Liver (tissue), 9 donors: ENCODE measurements around the gene CCR7. TPM values are rescaled to one million over a fixed set of nuclear protein-coding genes. Genes with fewer than 3 reads are reported as not detected.

Experiments used
- DNase-seq: peaks from one replicate; pipeline ENCODE4 v3.0.0-alpha.2; 2017; ENCODE audit warnings: low spot score
- H3K27ac ChIP-seq, 2 donors: one replicate each; pipeline ENCODE4 v1.7.0; 2013; ENCODE audit warnings: inconsistent platforms in 2 of 2, low read length in 2 of 2, control low read depth in 1 of 2, low read depth in 1 of 2, mild to moderate bottlenecking in 1 of 2
- H3K27me3 ChIP-seq, 4 donors: one replicate each; pipeline versions ENCODE4 v1.6.1 to v1.7.0; 2013; ENCODE audit warnings: low read length in 3 of 4, inconsistent platforms in 1 of 4, mild to moderate bottlenecking in 1 of 4, moderate library complexity in 1 of 4; ENCODE audit not compliant: control insufficient read depth in 4 of 4, insufficient read depth in 4 of 4
- H3K36me3 ChIP-seq, 4 donors: one replicate each; pipeline versions ENCODE4 v1.6.1 to v1.7.0; 2013; ENCODE audit warnings: low read length in 3 of 4, mild to moderate bottlenecking in 3 of 4, low read depth in 1 of 4, moderate library complexity in 1 of 4; ENCODE audit not compliant: control insufficient read depth in 4 of 4, insufficient read depth in 3 of 4
- H3K4me1 ChIP-seq, 4 donors: one replicate each; pipeline versions ENCODE4 v1.6.1 to v1.7.0; 2013; ENCODE audit warnings: low read length in 3 of 4, mild to moderate bottlenecking in 3 of 4, moderate library complexity in 1 of 4; ENCODE audit not compliant: control insufficient read depth in 4 of 4, insufficient read depth in 4 of 4
- H3K4me3 ChIP-seq, 3 donors: one replicate each; pipeline versions ENCODE4 v1.6.1 to v1.7.0; 2013; ENCODE audit warnings: low read length in 3 of 3, control low read depth in 1 of 3, low read depth in 1 of 3, mild to moderate bottlenecking in 1 of 3
- H3K9ac ChIP-seq, 2 donors: one replicate each; pipeline ENCODE4 v1.7.0; 2013; ENCODE audit warnings: low read length in 2 of 2, mild to moderate bottlenecking in 2 of 2, moderate library complexity in 2 of 2, control low read depth in 1 of 2, low read depth in 1 of 2
- H3K9me3 ChIP-seq, 4 donors: one replicate each; pipeline versions ENCODE4 v1.6.1 to v1.7.0; 2013; ENCODE audit warnings: low read length in 3 of 4; ENCODE audit not compliant: control insufficient read depth in 4 of 4
- EGR1 ChIP-seq, 2 donors: IDR thresholded peaks; 2 replicates each; pipeline ENCODE4 v1.6.1; 2016 to 2018; ENCODE audit warnings: antibody characterized with exemption in 2 of 2, low read depth in 2 of 2
- FOXA1 ChIP-seq: IDR thresholded peaks from 2 replicates; pipeline ENCODE4 v1.6.1; 2016; ENCODE audit warnings: antibody characterized with exemption
- GABPA ChIP-seq, 2 donors: IDR thresholded peaks in 1 of 2; conservative IDR thresholded peaks in 1 of 2; 2 replicates each; pipeline ENCODE4 v1.6.1; 2016; ENCODE audit warnings: antibody characterized with exemption in 2 of 2, mild to moderate bottlenecking in 1 of 2, moderate library complexity in 1 of 2
- HNF4A ChIP-seq, 2 donors: conservative IDR thresholded peaks; 2 replicates each; pipeline ENCODE4 v1.6.1; 2016; ENCODE audit warnings: antibody characterized with exemption in 2 of 2, mild to moderate bottlenecking in 2 of 2
- HNF4G ChIP-seq: IDR thresholded peaks from 2 replicates; pipeline ENCODE4 v1.6.1; 2016; ENCODE audit warnings: antibody characterized with exemption
- MAX ChIP-seq: IDR thresholded peaks from 2 replicates; pipeline ENCODE4 v1.6.1; 2016; ENCODE audit warnings: antibody characterized with exemption
- NR2F2 ChIP-seq: IDR thresholded peaks from 2 replicates; pipeline ENCODE4 v1.6.1; 2016; ENCODE audit warnings: antibody characterized with exemption
- REST ChIP-seq: IDR thresholded peaks from 2 replicates; pipeline ENCODE4 v1.6.1; 2016; ENCODE audit warnings: antibody characterized with exemption, mild to moderate bottlenecking
- YY1 ChIP-seq: IDR thresholded peaks from 2 replicates; pipeline ENCODE4 v1.6.1; 2016; ENCODE audit warnings: antibody characterized with exemption, mild to moderate bottlenecking
- ZBTB33 ChIP-seq: IDR thresholded peaks from 2 replicates; pipeline ENCODE4 v1.6.1; 2016; ENCODE audit warnings: antibody characterized with exemption
- WGBS: extraction: QIAGEN DNeasy Blood & Tissue Kit; methylation state at CpG from one replicate; pipeline ENCODE4 v1.1.7; 2013; 5-methylcytosine and 5-hydroxymethylcytosine counted together
- polyA plus RNA-seq, 2 donors: library from polyadenylated mRNA; stranded (reverse) in 1 of 2; unstranded in 1 of 2; fragments of 200-250 nt in 1 of 2; fragments of >200 nt in 1 of 2; fragmentation: Nextera tagmentation in 1 of 2; extraction: Ambion mirVana in 1 of 2; gene quantifications; one replicate each; pipeline versions ENCODE4 v1.2.1 to v1.2.3, GENCODE V29; 2013 to 2015
- total RNA-seq, 2 donors: library from RNA; depleted of rRNA; stranded (reverse); fragments of >200 nt; gene quantifications; one replicate each; pipeline ENCODE4 v1.2.3, GENCODE V29; 2014
- TF ChIP-seq, protein P1 (sequence below): IDR thresholded peaks from 2 replicates; pipeline ENCODE4 v1.6.1; 2016; ENCODE audit warnings: antibody characterized with exemption
- donor health status: healthy.
- donor health status: healthy.
- donor health status: healthy.
- donor health status: healthy.
- donor health status: healthy.

Gene CCR7
- total and polyA plus RNA-seq, 4 donors, result 0.08 to 0.89 (median 0.28) TPM

GRCh38 chr17:40559564-40559916 lies 5.7 kb downstream of the CCR7 start:
- H3K36me3 ChIP-seq, result no peaks in the 10 kb centered on the region
- no peak overlapping the region for H3K4me3 ChIP-seq
- H3K27me3 ChIP-seq, result no peaks in the 10 kb centered on the region
- H3K9me3 ChIP-seq, result no peaks in the 10 kb centered on the region
- peaks cover 4 to 12% (median 7%) of the 10 kb centered on the region in 4 donors for H3K4me1 ChIP-seq
- no peak overlapping the region for H3K27ac ChIP-seq
- TF ChIP-seq REST (peak; percentile 79), HNF4G (no peak)
- 91% methylated on average over 5 of the region's 5 CpGs for WGBS
- H3K9ac ChIP-seq, result no peak overlapping the region
- DNase-seq, result no peak

GRCh38 chr17:40558890-40559563 lies 6.2 kb downstream of the CCR7 start:
- H3K27me3 ChIP-seq, result no peaks in the 10 kb centered on the region
- H3K4me3 ChIP-seq, result no peak overlapping the region
- no peak overlapping the region for H3K9ac ChIP-seq
- DNase-seq, result no peak
- WGBS, result 86% methylated on average over 10 of the region's 10 CpGs
- H3K36me3 ChIP-seq, result no peaks in the 10 kb centered on the region
- no peaks in the 10 kb centered on the region for H3K9me3 ChIP-seq
- H3K27ac ChIP-seq, result no peak overlapping the region
- TF ChIP-seq MAX (no peak), HNF4A (conservative IDR thresholded peaks at IDR 0.05) (no peak), NR2F2 (no peak), ZBTB33 (no peak), EGR1 (IDR thresholded peaks at IDR 0.05; ENCODE audit: low read depth in 2 of 2) (no peak), YY1 (no peak)
- TF ChIP-seq, protein P1, sequence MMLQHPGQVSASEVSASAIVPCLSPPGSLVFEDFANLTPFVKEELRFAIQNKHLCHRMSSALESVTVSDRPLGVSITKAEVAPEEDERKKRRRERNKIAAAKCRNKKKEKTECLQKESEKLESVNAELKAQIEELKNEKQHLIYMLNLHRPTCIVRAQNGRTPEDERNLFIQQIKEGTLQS, result no peak
- peaks cover 4 to 14% (median 11%) of the 10 kb centered on the region in 4 donors for H3K4me1 ChIP-seq

DNA sequence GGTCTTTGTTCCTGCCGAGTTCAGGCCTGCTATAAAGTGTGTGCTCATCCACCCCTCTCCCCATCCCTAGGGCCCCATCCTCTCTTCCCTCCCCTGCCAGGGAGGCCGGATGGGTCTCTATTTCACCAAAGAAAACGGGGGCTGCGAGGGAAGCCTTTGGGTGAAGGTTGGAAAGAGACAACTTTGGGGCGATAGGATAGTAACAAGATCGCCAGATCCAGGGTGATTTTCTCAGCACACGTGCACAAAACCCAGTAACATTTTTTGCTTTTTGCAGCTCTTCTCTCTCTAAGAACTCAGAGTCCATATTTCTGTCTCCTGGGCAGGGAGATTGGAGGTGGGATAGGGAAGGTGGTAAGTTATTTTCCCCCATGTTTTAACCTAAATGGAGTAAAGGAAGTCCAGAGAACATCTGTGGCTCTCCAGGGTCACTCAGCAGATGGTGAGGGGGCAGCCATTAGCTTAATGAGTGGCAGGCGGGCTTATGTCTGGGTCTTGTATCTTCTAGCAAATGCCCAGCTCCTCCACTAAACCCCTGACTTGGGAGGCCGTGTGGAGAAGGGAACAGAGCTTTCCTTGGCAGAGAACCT lies 6.9 kb downstream of the CCR7 start:
- H3K27ac ChIP-seq, result no peak overlapping the region
- WGBS, result 93% methylated on average over 9 of the region's 9 CpGs
- H3K4me1 ChIP-seq, result peaks cover 4 to 17% (median 14%) of the 10 kb centered on the region in 4 donors
- no peak overlapping the region for H3K4me3 ChIP-seq
- TF ChIP-seq GABPA (IDR thresholded peaks at IDR 0.05 in 1 of 2, conservative IDR thresholded peaks at IDR 0.05 in 1 of 2) (no peak), FOXA1 (no peak), EGR1 (IDR thresholded peaks at IDR 0.05; ENCODE audit: low read depth in 2 of 2) (no peak), ZBTB33 (no peak), HNF4A (conservative IDR thresholded peaks at IDR 0.05) (no peak)
- H3K9me3 ChIP-seq, result no peaks in the 10 kb centered on the region
- H3K36me3 ChIP-seq, result no peaks in the 10 kb centered on the region
- H3K9ac ChIP-seq, result no peak overlapping the region
- no peak for DNase-seq
- H3K27me3 ChIP-seq, result no peaks in the 10 kb centered on the region
